ENCODE measurements around the gene DOCK4. TPM values are rescaled to one million over a fixed set of nuclear protein-coding genes. Genes with fewer than 3 reads are reported as not detected.

Gene DOCK4
- total RNA-seq, 1 donor from 2014 or later: 60.3 TPM

DNA sequence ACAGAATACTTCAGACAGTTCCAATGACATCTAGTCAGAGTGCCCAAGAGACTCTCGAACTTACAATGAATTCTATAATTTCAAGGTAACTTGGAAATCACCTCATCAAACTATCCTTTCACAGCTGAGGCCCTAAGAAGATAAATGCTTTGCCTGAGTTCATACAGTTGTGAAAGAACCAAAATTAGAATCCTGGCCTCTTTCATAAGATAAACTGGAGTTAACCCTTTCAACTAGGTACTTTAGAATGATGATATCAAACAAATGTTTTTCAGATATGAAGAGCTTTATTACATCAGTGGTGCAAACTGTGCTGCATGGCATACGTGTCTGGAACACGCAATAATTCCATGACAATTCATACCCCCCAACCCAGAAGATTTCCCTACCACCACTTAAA is 17.9 kb downstream of the DOCK4 start:
- Mint-ChIP-seq H3K4me1 (ENCODE audit: low read depth, unreplicated experiment) (peaks cover 15% of the 10 kb centered on the region), H3K9me3 (ENCODE audit: unreplicated experiment) (no peaks in the 10 kb centered on the region), H3K4me3 (ENCODE audit: unreplicated experiment) (no peak overlapping the region), H3K36me3 (ENCODE audit: unreplicated experiment) (no peaks in the 10 kb centered on the region), H3K27ac (ENCODE audit: unreplicated experiment) (no peak overlapping the region), H3K27me3 (ENCODE audit: unreplicated experiment) (peaks cover 2% of the 10 kb centered on the region)
- TF ChIP-seq, protein P1, sequence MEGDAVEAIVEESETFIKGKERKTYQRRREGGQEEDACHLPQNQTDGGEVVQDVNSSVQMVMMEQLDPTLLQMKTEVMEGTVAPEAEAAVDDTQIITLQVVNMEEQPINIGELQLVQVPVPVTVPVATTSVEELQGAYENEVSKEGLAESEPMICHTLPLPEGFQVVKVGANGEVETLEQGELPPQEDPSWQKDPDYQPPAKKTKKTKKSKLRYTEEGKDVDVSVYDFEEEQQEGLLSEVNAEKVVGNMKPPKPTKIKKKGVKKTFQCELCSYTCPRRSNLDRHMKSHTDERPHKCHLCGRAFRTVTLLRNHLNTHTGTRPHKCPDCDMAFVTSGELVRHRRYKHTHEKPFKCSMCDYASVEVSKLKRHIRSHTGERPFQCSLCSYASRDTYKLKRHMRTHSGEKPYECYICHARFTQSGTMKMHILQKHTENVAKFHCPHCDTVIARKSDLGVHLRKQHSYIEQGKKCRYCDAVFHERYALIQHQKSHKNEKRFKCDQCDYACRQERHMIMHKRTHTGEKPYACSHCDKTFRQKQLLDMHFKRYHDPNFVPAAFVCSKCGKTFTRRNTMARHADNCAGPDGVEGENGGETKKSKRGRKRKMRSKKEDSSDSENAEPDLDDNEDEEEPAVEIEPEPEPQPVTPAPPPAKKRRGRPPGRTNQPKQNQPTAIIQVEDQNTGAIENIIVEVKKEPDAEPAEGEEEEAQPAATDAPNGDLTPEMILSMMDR (IDR thresholded peaks at IDR 0.05; ENCODE audit: partially characterized antibody, unreplicated experiment): no peak
- DNase-seq: no peak

DNA sequence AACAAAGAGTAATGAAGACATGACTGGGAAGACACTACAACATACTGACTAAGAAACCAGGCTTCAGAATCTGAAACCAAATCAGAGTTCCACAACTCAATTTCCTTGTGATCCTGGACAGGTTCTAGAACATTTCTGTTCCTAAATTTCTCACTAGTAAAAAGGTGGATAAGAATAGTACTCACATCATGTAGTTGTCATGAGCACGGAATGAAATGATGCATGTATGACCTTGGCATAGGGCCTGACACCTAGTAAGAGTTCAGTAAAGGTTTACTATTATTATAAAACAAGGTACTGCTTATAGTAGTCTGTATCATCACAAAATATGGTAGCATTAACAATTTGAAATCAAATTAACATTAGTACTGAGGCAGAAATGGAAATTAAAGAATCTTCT is 19.9 kb downstream of the DOCK4 start:
- no peaks in the 10 kb centered on the region for H3K36me3 Mint-ChIP-seq (ENCODE audit: unreplicated experiment)
- H3K9me3 Mint-ChIP-seq (ENCODE audit: unreplicated experiment): no peaks in the 10 kb centered on the region
- no peak for DNase-seq
- H3K4me1 Mint-ChIP-seq (ENCODE audit: low read depth, unreplicated experiment): peaks cover 18% of the 10 kb centered on the region
- TF ChIP-seq, protein P1 (IDR thresholded peaks at IDR 0.05; ENCODE audit: partially characterized antibody, unreplicated experiment): no peak
- no peak overlapping the region for H3K4me3 Mint-ChIP-seq (ENCODE audit: unreplicated experiment)
- peaks cover 2% of the 10 kb centered on the region for H3K27me3 Mint-ChIP-seq (ENCODE audit: unreplicated experiment)
- no peak overlapping the region for H3K27ac Mint-ChIP-seq (ENCODE audit: unreplicated experiment)

GRCh38 chr7:112185005-112185834 is 21.0 kb downstream of the DOCK4 start:
- Mint-ChIP-seq H3K27ac (ENCODE audit: unreplicated experiment) (no peak overlapping the region), H3K27me3 (ENCODE audit: unreplicated experiment) (peaks cover 2% of the 10 kb centered on the region), H3K9me3 (ENCODE audit: unreplicated experiment) (no peaks in the 10 kb centered on the region), H3K36me3 (ENCODE audit: unreplicated experiment) (no peaks in the 10 kb centered on the region), H3K4me3 (ENCODE audit: unreplicated experiment) (no peak overlapping the region), H3K4me1 (ENCODE audit: low read depth, unreplicated experiment) (peaks cover 20% of the 10 kb centered on the region)
- DNase-seq: peak; percentile 27
- TF ChIP-seq, protein P1 (IDR thresholded peaks at IDR 0.05; ENCODE audit: partially characterized antibody, unreplicated experiment): no peak

- Mint-ChIP-seq H3K27ac (ENCODE audit: unreplicated experiment) (no peak overlapping the region), H3K9me3 (ENCODE audit: unreplicated experiment) (no peaks in the 10 kb centered on the region), H3K36me3 (ENCODE audit: unreplicated experiment) (no peaks in the 10 kb centered on the region), H3K27me3 (ENCODE audit: unreplicated experiment) (peaks cover 2% of the 10 kb centered on the region), H3K4me3 (ENCODE audit: unreplicated experiment) (no peak overlapping the region), H3K4me1 (ENCODE audit: low read depth, unreplicated experiment) (peaks cover 26% of the 10 kb centered on the region)
- TF ChIP-seq, protein P1 (IDR thresholded peaks at IDR 0.05; ENCODE audit: partially characterized antibody, unreplicated experiment): no peak
- DNase-seq: no peak
These were observed 21.7 kb downstream of the DOCK4 start for GRCh38 chr7:112184455-112184854.

DNA sequence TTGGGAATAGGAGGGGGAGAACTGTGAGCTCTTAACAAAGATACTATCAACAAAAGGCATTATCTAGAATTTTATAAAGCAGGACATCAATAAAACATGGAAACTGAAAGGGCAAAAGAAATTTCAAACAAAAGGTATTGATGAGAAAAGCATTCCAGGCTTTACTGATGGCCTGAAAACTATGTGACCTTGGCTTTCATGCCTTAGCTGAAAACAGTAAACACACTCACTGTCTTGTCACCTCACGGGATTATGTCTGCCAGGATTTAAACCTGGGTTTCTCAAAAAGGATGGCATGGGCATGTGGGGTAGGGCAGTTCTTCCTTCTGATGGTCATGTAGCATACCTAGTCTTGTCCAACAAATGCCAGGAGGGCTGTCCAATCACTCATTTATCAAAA is 22.9 kb downstream of the DOCK4 start:
- peaks cover 31% of the 10 kb centered on the region for H3K4me1 Mint-ChIP-seq (ENCODE audit: low read depth, unreplicated experiment)
- H3K4me3 Mint-ChIP-seq (ENCODE audit: unreplicated experiment): no peak overlapping the region

More for the DNA sequence above, 22.9 kb downstream of the DOCK4 start:
- Mint-ChIP-seq H3K9me3 (ENCODE audit: unreplicated experiment) (no peaks in the 10 kb centered on the region), H3K27ac (ENCODE audit: unreplicated experiment) (no peak overlapping the region), H3K36me3 (ENCODE audit: unreplicated experiment) (no peaks in the 10 kb centered on the region), H3K27me3 (ENCODE audit: unreplicated experiment) (peaks cover 2% of the 10 kb centered on the region)
- DNase-seq: no peak
- TF ChIP-seq, protein P1 (IDR thresholded peaks at IDR 0.05; ENCODE audit: partially characterized antibody, unreplicated experiment): no peak
